HS-27A (cell line): Measurements from ENCODE around the gene KLHL25.

ENCODE experiments used
- DNase-seq: peaks from one replicate; pipeline ENCODE4 v3.0.0-alpha.2; 2012; ENCODE audit warnings: low read depth, missing footprints

Gene KLHL25

DNA sequence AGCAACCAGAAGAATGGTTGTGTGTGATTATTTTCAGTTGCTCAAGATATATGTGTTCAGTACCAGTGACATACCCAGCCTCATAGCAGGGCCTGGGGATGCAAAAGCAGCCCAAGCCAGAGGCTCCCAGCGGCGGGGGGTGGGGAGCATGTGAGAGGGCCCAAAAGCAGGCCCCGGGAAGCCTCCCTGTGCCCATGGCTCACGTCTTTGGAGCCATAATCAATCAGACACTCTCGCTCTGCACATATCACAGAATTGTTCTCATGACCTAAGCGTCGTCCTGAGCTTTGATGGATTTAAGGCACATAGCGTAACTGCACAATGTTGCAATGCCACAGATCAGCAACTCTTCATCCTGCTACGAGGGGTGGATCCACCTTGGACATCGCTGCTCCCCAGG lies 20.8 kb downstream of the KLHL25 start:
- no peak for DNase-seq

DNA sequence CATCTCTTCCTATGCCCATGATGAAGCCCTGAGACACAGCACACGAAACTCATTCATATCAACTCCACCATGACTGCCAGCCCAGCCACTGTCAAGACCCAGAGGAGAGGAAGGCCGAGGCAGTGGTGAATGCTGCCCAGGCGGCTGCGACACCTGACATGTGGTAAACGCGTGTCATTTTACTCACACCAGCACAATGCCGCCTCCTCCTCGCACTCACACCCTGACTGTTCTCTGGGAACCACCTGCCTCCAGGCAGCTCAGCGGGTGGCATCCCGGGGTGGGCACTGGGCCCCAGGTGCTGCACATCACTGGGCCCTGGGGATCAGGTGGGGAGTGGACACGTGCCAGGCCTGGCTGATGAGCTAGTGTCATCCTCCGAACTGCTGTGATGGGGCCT lies 21.5 kb downstream of the KLHL25 start:
- DNase-seq = no peak

DNA sequence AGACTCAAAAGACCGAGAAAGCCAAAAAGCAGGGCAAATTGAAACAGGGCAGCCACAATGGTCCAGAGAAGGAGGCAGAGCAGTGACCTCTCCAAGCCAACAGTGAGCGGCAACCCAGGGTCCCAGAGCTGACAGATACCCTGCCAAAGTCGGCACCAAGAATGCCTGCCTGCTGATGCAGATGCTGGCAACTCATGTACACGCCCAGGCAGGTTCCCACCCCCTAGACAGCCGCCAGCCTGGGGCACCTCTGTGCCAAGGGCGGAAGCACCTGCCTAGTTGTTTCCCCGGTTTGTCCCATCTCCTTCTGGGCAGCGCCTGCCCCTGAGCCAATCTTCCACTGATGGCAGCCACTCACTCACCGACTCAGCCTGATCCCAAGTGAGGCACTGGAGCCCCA lies 22.1 kb downstream of the KLHL25 start:
- DNase-seq = no peak

DNA sequence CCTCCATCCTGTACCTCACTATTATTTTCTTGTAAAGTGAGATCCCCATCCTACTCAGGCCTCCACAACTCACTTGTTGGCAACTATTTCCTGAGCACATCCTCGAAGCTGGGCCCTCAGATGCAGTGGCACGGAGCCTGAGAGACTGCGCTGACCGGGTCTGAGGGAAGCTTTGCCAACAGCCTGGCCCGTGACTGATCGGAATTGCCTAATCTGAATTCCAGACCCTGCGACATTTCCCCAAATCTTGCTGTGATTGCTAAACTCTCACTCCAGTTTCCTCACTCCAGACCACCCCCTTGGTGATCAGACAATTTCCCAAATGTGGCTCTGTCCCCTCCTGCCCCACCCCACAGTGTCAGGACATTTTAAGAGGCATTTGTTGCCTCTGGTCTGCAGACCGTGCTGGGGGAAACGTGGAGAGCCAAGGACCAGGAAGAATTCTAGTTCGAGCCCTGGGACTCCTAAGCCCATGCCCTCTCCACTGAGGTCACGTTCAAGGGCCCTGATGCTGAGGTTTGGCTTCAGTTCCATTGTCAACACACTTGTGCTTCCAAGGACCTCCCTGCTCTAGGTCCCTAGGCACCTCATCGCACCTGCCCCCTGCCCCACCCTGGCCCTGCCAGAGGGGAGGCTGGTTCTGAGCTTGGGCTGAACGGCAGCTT lies 22.8 kb downstream of the KLHL25 start:
- no peak for DNase-seq

DNA sequence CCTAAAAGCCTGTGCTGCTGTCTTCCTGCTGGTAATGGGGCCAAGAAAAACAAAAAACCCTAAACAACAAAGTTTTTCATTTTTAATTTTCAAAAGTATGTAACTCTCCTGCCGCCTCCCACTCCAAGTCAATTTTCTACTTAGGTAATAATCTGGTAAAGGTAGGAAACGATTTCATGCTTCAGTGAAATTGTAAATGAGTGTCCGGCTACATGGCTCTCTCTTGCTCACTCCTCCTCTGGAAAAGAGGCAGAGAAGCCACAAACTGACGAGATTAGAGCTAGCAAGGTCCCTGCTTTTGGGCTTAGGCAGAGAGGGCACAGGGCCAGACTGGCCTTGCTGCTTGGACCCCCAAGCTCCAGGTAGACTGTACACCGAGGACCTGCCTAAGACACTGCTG lies 23.5 kb downstream of the KLHL25 start:
- no peak for DNase-seq

DNA sequence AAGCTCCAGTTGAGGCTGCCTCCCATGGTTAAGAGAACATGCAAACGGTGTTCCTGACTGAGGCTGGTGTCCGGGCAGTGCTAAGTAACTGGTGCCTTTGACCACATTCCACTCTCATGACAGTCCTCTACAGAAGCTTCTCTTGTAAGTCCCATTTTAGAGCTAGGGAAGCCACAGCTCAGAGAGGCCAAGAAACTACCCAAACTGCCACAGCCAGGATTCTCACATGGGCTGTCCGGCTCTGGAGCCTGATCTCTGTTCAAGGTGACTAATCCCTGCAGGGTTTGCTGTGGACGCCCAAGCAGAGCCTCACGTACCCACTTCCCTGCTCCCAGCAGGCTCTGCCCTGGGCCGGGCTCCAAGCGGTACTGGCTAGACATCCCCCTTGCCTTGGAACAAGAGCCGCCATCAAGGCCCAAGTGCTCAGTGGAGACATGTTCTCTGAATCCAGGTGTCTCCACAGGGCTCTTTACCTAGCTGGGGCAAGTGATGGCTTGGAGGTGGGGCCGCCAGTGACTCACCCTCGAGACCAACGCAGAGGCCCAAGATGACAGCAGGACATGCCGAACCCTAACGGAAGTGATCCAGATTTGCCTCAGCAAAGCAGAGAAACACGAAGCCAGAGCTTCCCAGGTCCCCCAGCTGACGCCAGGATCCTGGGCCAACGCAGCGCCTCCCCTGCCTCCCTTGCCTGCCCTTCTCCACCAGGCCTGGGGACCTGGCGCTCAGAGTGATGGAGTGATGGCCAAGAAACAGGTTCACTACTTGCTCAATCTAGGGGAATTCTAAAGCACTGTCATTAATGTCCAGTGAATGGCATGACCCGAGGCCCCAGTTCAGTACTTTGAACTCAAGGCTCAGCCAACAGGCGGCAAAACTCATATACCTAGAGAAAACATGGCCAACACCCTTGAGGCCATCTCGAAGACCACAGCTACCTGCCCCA lies 24.4 kb downstream of the KLHL25 start:
- no peak for DNase-seq

DNA sequence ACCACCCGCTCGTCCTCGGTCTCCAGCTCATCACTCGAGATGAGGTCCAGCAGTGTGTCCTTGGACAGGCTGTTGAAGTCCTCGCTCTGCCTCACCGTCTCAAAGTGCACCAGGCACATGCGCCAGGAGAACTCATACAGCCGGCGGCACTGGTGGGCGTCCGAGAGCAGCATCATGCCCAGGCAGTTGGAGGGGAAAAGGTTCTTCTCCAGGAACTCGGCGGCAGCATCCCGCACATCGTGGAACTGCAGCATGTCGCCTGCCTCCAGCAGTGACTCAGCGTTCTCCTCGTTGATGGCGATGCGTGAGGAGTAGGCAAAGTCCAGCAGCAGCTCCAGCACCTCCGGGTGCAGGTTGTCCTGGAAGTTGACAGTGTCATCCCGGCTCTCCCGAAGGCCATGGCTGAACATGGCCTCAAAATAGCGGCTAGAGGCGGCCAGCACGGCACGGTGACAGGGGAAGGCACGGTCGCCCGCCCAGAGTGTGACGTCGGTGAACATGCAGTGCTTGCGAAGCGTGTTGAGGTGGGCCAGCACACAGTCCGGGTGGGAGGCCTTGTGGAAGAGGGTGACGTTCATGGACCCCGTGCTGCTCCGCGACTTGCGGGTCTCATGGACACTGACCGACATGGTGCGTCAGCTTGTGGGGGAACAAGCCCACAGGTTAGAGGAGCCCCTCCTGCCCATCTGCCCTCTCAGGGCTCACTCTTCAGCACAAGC lies 25.4 kb downstream of the KLHL25 start:
- no peak for DNase-seq

DNA sequence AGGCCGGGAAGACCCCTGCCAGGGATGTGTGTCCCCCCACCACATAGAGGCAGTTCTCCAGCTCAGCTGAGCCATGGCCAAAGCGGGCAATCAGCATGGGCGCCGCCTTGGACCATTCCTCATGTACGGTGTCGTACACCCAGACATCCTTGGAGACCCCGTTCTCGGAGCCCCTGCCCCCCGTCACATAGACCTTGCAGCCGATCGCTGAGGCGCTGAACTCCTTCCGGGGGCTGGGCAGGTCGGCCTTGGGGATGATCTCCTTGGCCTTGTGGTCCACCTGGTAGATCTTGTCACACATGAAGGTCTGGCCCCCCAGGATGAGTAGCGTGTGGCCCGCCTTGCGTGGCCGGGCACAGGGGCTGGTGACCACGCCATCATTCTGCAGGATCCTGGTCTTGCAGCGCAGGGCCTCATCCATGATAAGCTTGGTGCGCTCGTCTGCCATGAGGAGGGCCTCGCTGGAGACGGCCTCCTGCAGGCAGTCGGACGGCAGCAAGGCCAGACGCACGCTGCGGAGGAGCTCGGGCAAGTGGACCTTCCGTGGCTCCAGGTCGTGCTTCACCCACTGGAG lies 26.0 kb downstream of the KLHL25 start:
- DNase-seq = no peak

DNA sequence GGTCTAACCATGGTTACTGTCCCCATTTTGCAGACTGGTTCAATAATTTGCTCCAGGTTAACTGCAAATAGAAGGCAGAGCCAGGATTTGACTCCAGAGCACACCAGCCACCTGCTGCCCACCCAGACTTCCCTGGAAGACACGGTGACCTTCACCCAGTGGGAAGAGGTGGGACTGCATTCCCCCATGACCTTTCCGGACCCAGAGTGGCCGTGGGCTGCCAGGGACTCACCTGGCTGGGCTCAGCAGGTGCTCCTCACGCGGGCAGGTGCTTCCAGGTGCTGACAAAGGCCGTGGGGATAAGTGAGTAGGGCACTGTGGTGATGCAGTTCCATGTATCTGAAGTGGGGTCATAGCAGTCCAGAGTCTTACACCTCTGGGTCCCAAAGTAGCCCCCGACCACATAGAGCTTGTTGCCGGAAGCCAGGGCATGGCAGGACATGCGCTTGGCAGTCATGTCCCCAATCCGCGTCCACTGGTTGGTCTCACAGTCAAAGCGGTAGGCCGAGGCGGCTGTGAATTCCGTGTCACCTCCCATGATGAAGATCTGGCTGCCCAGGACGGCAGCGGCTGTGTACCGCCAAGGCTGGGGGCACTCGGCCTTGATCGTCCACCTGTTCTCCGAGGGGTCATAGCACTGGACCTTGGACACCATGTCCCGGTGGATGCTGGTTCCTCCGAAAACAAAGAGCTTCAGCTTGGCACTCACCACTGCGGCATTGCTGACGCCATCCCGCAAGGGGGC lies 26.8 kb downstream of the KLHL25 start:
- no peak for DNase-seq

DNA sequence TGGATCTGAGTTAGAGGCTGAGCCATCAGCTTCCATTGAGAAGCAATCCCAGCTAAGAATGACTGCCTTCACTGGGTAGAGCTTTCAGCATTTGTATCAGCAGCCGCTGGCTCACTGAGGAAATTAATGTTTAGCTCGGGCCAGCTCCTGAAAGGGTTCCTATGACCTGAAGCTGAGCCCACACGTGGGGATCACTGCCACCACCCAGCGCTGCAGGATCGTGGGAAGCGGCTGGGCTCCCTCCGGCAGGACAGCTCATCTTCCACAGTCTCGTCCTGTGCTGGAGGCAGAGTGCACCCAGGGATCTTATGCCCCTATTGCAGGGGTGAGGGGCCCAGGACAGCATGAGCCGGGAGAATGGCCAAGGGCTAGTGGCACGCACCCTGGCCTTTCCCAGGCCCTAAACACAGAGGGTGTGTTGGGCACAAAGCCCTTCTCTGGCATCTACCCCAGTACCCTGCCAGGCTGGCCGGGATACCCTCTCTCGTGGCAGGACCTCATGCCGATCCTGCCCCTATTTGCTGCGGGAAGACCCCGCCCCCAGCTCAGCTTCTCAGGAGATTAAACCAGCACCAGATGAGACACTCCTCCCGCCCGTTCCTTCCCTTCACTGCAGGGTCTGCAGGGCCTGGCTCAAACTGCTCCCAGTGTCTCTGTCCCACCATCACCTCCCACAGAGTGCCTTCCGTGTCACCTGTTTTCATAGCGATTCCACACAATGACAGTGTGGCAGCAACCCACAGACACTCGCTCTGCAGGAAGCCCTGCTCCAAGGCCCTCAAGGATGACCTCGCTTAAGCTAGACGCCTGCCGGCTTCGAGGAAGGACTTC lies 28.5 kb downstream of the KLHL25 start:
- DNase-seq = no peak

DNA sequence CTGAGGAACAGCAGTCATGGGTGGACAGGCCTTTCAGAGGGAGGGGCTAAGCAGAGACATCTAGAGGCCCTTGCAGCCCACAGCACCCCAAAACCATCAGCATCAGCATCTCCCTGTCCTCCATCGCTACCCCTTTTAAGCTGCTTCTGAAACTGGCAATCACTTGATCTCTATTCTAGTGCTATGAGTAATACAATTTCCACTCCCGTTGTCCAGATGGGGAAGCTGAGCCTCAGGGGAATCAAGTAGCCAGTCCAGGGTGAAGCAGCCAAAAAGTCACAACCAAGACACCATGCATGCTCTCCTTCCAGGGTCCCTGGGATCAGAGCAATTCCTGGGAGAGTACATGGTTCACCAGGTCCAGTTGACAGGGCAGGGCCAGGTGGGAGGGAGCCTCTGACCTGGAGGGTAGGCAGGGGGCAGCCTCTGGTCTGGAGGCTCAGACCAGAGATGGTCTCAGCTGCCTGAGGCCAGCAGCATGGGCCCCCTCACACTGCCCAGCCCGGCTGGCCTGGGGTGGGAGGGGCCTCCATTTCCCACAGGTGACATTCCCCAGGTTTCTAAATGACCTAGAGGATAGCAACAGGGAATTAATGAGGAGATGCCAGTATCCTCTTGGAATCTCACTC lies 30.0 kb downstream of the KLHL25 start:
- DNase-seq = no peak

DNA sequence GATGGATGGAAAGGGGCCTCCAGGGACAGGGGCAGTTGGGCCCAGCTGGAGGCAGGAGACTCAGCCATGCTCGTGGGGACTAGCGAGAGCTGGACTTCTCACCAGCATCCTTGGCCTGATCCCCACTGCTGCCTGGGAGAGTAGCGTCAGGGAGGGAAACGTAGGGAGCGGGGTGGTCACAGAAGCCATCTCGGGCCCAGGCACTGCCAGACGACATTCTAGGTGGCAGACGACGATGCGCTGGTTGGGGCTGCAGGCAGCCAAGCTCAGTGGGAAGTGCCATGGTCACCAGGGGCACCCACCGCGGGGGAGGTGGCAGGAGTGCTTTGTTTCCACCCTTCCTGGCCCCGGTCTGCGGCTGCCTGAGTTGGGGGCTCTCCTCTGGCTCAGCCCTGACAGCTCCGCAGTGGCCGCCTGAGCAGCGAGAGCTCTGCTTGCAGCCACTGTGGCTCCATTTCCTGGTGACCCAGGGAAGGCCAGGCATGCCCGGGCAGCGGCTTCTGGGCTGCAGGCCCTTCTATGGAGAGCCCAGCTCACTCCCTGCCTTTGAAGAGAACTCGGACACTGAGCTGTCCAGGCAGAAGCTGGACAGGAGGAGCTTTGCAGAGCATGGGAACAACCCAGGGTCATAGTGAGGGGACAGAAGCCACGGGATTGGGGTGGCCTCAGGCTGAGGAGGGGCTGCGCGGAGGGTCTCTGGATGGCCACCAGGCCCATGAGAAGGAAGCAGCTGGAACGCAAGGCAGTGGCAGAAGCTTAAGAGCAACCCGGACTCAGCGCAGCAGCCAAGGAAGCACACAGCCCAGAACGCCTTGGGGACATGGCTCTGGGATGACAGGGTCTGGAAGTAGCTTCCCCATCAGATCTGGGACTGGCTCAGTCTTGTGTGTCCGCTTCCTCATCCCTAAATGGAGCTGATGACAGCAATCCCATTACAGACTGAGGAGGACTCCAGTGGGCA lies 30.8 kb downstream of the KLHL25 start:
- no peak for DNase-seq

DNA sequence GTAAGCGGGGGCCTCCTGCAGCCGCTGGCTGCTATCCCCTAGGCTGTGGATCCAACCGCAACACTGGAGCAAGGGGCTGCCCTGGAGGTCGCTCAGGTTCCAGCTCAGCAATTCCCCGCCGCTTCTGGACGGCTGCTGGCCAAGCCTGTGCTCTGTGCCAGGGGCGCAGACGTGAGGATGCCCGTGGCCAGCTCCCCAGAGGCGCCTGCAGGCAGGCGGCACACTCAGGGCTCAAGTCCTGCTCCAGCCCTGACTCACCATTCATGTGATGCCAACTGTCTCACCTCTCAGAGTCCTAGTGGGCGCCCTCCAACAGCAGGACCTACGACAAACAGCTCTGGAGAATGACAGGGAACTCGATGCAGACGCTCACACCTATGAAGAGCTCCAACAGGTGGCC lies 31.6 kb downstream of the KLHL25 start:
- no peak for DNase-seq

DNA sequence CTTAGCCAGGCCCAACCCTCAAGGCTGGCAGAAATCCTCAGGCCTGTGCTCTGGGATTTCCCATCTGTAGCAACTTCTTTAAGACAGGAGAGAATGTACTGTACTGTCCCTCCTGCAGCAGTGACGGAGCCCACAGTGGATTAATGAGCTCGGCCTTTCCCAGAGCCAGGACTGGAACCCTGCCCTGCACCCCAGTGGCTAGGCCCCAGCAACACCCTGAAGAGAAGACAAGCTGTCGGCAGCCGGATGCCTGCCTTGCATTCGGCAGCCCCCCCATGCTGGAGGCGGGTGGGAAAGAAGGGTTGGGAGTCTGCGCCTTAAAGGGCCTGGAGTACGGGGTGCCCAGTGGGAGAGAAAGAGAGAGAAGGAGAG lies 32.0 kb downstream of the KLHL25 start:
- no peak for DNase-seq

DNA sequence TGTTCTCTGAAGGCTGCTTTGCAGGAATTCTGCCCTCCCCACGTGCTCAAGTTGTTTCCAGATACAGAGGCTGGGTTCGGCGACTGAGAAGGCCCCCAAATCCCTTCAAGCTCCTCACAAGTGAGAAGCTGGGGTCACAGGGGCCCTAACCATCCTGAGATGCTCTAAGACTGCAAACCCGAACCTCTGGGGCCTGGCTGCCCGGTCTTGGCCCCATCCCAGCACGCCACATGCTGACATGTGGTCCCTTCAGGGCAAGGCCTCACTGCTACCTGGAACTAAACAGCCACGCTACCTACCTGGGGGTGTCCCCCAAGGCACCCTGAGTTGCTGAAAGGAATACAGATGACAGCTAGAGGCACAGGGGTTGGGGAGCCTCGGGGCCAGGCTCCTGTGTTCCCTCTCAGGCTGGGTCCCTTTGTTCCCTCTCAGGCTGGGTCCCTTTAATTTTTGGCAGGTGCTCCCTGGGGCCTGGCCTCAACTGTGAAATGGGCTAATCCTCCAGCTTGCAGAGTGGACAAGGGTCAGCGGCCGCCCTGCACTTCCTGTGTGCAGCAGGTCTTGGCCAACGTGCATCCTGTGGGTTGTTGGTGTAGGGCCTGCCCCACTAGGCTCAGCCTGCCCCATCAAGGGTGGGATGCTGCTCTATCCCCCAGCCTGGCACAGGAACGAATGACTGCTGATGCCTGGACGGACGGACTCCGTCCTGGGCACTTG lies 32.5 kb downstream of the KLHL25 start:
- no peak for DNase-seq

DNA sequence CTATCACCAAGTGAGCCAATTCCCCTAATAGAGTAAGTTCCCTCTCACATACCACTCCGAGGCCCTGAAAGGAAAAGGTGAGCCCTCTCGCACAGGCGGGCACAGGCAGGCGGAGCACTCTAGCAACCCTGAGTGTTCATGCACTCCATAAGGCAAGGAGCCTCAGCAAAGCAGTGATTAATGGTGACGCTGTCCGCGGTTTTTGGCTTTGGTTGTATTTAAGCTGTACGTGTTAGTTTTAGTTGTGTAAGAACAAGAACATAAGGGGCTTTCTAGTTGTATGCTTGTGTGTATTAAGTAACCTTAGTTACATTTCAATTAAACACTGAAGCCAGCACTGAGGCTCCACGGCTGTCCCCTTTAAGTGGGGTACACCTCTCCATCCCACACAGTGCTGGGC lies 33.1 kb downstream of the KLHL25 start:
- no peak for DNase-seq

DNA sequence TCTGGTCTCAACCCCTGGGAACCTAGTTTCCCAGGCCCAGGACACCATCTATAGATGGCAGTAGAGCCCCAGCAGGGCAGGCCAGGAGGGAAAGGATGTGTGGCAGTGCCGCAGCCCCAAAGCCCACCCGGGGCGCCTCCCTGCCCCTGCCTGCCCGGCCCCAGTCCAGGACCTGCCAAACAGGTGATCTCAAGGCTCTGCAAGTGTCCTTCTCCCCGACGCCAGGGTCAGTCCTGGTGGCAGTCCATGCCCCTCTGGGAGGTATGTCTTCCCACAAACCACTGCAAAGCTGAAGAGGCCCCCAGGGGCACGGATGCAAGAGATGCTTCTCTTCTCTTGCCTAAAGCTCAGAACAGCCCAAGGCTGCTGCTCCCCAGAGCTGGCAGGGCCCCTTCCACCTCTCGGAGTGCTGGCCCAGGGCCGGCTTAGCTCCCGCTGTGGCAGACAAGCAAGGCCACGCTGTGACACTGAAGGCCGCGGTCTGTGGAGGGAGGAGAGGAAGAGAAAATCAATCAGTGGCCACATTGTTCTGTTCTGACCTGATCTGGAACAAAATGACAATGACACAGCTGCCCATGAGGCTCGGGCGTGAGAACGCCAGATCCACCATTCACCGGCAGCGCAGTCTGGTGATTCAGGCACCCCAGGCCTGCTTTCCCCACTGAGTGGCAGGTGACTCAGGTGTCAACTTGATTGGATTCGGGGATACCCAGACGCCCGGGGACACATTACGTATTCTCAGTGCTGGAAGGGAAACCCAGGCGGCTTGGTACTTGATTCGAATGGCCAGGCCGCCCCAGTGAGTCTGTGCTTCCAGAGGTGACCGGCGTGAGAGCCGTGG lies 34.0 kb downstream of the KLHL25 start:
- no peak for DNase-seq

DNA sequence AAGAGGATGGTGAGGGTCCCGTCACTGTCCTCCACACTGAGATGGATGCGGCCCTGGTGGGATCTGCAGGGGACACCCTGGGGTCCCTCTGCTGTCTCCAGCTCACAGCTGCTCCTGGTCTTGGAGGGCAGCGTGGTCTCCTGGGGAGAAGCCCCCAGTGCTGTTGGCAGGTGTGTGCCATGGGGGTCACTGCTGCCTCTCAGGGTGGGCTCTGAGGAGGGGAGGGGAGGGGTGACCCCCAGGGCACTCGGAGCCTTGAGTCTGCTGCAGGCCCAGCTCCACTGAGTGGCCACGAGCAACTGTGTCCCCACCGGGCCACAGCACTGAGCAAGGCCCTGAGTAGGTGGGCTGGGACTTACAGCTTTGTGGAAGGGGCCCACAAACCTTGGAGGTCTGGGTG lies 34.7 kb downstream of the KLHL25 start:
- no peak for DNase-seq
